Esophagus mucosa (tissue), 1 donor: Measurements from ENCODE around the gene SUV39H1. TPM values are rescaled to one million over a fixed set of nuclear protein-coding genes. Genes with fewer than 3 reads are reported as not detected.
"Not testable (repeated sequence)": the region's sequence is repeated elsewhere in the genome, so short reads cannot be mapped to it uniquely, and the experiment has no call there.

Experiments used
- ATAC-seq: fragments of 200-7000 bp; cut with Tn5 transposase; one replicate; pipeline ENCODE4 v1.9.1; 2020
- total RNA-seq: library from RNA; stranded (reverse); gene quantifications from one replicate; pipeline ENCODE4 v1.2.4, GENCODE V29; 2023
- donor health status: DM: yes; HTN: yes; CAD: no.

SUV39H1 gene
- total RNA-seq, 1 donor from 2014 or later, result 6.4 TPM

DNA sequence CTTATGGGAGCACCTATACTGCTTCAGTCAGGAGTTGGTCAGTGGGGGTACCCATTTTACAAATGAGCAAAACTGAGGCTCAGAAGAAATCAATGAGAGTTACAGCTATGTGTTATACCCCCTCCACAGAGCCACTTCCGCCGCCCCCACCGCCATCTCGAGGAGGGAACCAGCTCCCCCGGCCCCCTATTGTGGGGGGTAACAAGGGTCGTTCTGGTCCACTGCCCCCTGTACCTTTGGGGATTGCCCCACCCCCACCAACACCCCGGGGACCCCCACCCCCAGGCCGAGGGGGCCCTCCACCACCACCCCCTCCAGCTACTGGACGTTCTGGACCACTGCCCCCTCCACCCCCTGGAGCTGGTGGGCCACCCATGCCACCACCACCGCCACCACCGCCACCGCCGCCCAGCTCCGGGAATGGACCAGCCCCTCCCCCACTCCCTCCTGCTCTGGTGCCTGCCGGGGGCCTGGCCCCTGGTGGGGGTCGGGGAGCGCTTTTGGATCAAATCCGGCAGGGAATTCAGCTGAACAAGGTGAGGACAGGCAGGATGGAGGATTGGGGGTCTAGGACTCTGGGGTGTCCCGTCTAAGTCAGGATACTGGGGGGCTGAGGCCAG is 7.9 kb upstream of the SUV39H1 start:
- peak; percentile 30 for ATAC-seq

- no peak for ATAC-seq
Measured at GRCh38 chrX:48689208-48689920, 7.2 kb upstream of the SUV39H1 start.

- not testable (repeated sequence) for ATAC-seq
Measured at GRCh38 chrX:48691746-48692145, 4.8 kb upstream of the SUV39H1 start.

DNA sequence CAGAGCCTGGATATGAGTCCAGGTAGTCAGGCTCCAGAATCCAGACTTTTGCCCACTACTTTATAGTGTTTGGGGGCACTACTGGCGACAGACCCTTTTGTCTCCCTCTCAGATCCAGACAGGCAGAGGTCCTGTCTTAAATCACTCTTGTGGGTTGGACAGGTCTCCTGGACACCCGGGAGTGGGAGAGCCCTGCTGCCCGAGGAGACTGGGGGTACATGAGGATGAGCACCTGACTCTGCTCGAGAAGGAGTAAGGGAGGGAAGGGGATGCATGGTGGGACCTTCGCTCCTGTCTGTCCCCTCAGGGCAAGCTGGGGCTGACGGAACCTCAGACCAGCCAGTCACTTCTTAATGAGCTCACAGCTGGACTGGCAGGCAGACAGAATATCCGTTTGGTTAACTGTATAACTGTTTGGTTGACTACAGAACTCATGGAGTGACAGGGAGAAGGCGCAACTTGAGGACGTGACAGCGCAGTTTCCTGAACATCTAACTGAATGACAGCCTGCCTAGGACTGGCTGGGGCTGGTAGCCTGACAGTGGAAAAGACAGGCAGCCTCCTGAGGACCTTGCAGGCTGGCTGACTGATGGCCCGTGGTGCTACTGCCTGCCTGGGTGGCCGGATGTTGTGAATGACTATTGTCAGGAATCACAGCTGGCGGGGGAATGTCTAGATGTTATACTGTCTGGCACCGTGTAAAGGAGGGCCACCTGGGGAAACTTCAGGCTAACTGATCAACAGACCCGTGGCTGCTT is 1.6 kb upstream of the SUV39H1 start:
- no peak for ATAC-seq

GRCh38 chrX:48695534-48695896 is 1.0 kb upstream of the SUV39H1 start:
- ATAC-seq, result no peak

DNA sequence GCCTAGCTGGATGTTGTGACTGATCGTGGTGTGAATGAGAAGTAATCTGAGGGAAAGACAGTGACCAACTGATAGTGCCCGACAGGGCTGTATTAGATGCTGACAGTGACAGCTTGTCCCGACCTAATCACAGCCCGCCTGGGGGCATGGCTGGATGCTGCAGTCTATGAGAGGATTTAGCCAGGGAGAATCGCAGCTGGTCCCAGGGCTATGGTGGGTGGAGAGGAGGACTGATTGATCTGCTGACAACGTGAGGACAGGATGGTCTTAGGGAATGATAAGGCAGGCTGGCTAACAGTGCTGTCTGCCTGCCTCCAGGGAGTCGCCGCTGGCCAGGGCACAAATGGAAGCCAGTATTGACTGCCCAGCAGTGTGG is 621 bp upstream of the SUV39H1 start:
- no peak for ATAC-seq

GRCh38 chrX:48696909-48697727 is 584 bp downstream of the SUV39H1 start:
- ATAC-seq, result peak; percentile 4

DNA sequence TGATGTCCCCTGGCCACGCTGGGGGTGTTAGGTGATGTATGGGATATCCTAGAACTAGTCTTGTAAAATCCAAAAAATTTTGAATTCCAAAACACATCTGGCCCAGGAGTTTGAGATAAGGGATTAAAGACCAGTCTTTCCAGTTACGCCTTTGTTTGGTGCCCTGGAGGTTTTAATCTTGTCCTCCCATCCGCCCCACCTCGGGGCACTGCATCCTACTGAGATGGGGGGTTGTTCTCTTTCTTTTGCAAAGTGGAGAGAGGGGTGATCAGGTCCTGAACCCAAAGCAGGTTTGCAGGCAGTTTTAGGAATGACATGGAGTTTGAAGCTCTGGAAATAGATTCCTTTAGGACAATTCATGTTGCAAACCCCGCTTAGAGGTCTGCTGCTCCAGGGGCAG is 1.8 kb downstream of the SUV39H1 start:
- no peak for ATAC-seq

DNA sequence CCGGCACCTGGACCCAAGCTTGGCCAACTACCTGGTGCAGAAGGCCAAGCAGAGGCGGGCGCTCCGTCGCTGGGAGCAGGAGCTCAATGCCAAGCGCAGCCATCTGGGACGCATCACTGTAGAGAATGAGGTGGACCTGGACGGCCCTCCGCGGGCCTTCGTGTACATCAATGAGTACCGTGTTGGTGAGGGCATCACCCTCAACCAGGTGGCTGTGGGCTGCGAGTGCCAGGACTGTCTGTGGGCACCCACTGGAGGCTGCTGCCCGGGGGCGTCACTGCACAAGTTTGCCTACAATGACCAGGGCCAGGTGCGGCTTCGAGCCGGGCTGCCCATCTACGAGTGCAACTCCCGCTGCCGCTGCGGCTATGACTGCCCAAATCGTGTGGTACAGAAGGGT is 3.7 kb downstream of the SUV39H1 start:
- ATAC-seq, result no peak

GRCh38 chrX:48700951-48701653 is 4.6 kb downstream of the SUV39H1 start:
- ATAC-seq, result no peak

- no peak for ATAC-seq
Measured at GRCh38 chrX:48702032-48702431, 5.5 kb downstream of the SUV39H1 start.

GRCh38 chrX:48702716-48703115 is 6.2 kb downstream of the SUV39H1 start:
- ATAC-seq, result no peak

DNA sequence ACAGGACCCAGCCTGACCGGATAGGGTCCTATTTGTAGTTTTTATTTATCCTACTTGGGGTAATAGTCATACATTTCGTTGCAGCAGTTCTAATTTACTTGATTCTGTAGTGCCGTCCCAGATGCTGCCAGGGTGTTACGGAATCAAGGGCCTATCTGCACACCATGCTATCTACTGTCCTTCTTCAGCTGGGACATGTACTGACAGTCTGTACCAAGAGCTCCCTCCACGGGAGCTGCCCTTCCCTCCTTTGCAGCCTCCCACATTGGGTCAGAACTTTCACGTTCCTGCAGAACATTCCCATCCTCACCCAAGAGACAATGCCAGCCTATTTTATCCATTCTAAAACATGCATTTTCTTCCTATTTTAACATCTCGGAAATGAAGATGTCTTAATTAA is 6.7 kb downstream of the SUV39H1 start:
- no peak for ATAC-seq

DNA sequence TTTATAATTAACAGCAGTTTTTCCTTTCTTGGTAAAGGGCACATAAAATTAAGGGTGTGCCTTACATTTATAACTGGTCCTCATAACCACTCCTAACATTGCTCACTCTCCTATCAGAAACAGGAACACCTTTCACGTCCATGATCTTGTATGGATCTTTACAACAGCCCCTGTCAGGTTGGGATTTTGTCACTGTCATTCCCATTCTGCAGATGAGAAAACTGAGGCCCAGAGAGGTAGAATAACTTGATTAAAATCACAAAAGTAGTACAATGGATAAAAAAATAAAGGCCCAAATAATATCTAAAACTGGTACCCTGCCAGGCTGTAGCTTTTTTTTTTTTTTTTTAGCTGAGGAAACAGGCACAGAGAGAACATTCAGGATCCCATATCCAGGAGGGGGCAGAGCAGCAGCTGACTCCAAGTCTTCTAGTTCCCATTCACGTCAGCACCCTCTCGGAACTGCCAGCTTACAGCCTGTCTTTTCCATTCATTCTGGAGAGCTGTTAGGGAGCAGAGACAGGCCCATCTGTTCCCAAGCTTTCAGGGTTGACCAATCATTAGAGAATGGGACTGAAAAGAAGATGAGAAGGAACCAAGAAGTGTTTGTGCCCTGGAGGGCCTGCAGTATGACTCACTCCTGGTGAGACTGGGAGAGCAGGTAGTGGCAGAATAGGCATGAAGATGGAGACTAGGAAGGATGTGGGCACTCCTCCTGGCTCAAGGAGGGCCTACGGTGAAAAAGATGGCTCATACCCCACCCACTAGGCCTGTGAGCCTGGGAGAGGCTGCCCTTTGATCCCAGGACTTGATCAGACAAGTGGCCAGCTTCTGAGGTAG is 7.3 kb downstream of the SUV39H1 start:
- ATAC-seq, result peak; percentile 94

DNA sequence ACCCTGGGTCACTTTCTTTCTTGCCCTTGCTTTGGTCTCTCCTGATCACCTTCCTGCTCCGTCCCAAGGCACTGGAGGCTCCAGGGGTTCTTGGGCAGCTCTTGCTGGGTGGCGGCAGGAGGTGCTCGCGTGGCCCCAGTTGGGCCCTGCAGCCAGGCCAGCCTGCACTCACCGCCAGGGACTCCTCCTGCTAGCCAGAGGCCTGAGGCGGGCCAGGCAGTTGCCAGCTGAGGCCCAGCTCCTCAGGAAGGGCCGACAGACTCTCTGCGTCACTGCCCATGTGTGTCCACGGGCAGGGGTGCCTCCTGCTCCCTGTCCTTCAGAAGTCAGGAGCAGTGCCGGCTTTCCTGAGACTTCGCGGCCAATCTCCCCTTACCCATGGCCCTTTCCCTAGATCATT is 9.3 kb downstream of the SUV39H1 start:
- no peak for ATAC-seq

DNA sequence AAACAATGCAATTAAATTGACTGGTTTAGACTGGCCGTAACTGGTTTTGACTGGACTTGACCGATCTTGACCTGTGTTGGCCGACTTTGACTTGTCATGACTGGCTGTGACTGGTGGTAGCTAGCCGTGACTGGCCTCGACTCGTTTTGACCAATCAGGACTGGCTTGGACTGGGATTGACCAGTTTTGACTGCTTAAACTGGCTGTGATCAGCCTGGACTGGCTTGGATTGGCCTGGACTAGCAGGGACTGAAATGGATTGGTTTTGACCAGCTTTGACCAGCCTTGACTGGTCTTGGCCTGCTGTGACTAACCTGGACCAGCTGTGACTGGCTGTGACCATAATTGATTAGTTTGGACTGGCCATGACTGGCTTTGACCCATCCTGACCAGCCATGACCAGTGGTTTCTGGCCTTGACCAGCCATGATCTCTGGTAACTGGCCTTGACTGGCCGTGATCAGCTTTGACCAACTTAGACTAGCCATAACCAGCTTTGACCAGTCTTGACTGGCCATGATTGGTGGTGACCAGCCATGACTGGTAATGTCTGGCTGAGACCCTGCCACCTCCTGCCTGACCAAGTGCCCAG is 13.1 kb downstream of the SUV39H1 start:
- ATAC-seq, result no peak

- ATAC-seq, result no peak
Measured at GRCh38 chrX:48711162-48711928, 14.8 kb downstream of the SUV39H1 start.

DNA sequence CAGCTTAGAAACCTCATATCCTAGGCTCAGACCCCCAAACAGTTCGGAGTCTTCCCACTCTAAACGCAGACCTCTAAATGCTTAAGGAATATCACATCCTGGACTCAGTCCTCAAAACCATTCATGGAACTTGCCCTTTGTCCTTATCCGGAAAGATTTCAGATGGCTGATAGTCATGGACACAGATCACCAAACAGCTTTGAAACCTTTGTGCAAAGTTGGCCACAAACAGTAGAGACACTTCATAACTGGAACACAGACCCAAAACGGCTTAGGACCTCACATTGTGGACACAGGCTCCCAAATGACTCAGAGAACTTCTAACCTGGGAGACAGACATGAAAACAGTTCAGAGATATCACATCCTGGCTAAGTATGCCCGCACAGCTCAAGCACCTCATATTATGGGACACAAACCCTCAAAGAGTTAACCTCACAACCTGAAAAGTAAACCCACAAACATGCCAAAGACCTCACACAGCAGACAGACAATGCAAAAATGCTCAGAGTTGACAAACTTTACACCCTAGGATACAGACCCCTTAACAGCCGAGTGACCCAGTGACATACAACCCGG is 15.5 kb downstream of the SUV39H1 start:
- no peak for ATAC-seq

DNA sequence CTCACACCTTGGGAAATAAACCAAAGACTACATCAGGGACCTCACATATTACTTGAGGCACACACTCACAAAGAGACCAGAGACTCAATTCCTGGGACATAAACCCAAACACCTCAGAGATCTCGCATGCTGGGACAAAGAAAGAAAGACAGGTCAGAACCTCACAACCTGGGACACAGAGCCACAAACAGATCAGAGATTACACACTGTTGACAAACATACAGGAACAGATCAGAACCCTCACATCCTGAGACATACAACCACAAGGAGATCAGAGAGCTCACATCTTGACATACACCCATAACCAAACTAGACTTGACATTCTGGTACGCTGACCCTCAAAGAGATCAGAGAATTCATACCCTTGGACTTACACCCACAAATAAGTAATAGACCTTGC is 17.3 kb downstream of the SUV39H1 start:
- ATAC-seq, result no peak

GRCh38 chrX:48714573-48714972 is 18.0 kb downstream of the SUV39H1 start:
- ATAC-seq, result no peak
